Putamen (tissue), 1 donor: ENCODE measurements around the gene MPPE1.
"Not testable (repeated sequence)": the region's sequence is repeated elsewhere in the genome, so short reads cannot be mapped to it uniquely, and the experiment has no call there.

Source experiments
- DNase-seq: peaks from one replicate; pipeline ENCODE4 v3.0.0-alpha.2; 2016; ENCODE audit warnings: low spot score

The MPPE1 gene

GRCh38 chr18:11925800-11926481 lies 17.8 kb upstream of the MPPE1 start:
- no peak for DNase-seq

- DNase-seq: no peak
Observed at GRCh38 chr18:11923450-11923849, 15.3 kb upstream of the MPPE1 start.

GRCh38 chr18:11919522-11919921 lies 11.4 kb upstream of the MPPE1 start:
- not testable (repeated sequence) for DNase-seq

GRCh38 chr18:11916880-11917279 lies 8.8 kb upstream of the MPPE1 start:
- not testable (repeated sequence) for DNase-seq

- no peak for DNase-seq
Observed at GRCh38 chr18:11909591-11910026, 1.5 kb upstream of the MPPE1 start.

GRCh38 chr18:11909061-11909455 lies 941 bp upstream of the MPPE1 start:
- no peak for DNase-seq

GRCh38 chr18:11906926-11907874 lies 917 bp downstream of the MPPE1 start:
- no peak for DNase-seq

GRCh38 chr18:11906176-11906575 lies 1.9 kb downstream of the MPPE1 start:
- DNase-seq: no peak

GRCh38 chr18:11905613-11906012 lies 2.5 kb downstream of the MPPE1 start:
- DNase-seq: no peak

- no peak for DNase-seq
Observed at GRCh38 chr18:11902522-11903292, 5.4 kb downstream of the MPPE1 start.

GRCh38 chr18:11901826-11902438 lies 6.2 kb downstream of the MPPE1 start:
- DNase-seq: no peak

GRCh38 chr18:11899063-11899462 lies 9.1 kb downstream of the MPPE1 start:
- no peak for DNase-seq

GRCh38 chr18:11897781-11898180 lies 10.3 kb downstream of the MPPE1 start:
- DNase-seq: no peak

GRCh38 chr18:11892438-11892837 lies 15.7 kb downstream of the MPPE1 start:
- not testable (repeated sequence) for DNase-seq

- no peak for DNase-seq
Observed at GRCh38 chr18:11891737-11892136, 16.4 kb downstream of the MPPE1 start.

- no peak for DNase-seq
Observed at GRCh38 chr18:11889284-11889683, 18.8 kb downstream of the MPPE1 start.

GRCh38 chr18:11888726-11889125 lies 19.4 kb downstream of the MPPE1 start:
- no peak for DNase-seq

- DNase-seq: no peak
Observed at GRCh38 chr18:11887328-11888128, 20.6 kb downstream of the MPPE1 start.

GRCh38 chr18:11886577-11887110 lies 21.5 kb downstream of the MPPE1 start:
- no peak for DNase-seq

- DNase-seq: no peak
Observed at GRCh38 chr18:11885278-11885947, 22.7 kb downstream of the MPPE1 start.
